DMS 273 (cell line): ENCODE results near the gene NT5DC1.

Experiments used
- DNase-seq: peaks from one replicate; lab custom pipeline; 2025; ENCODE audit not compliant: unreplicated experiment; lab: John Stamatoyannopoulos, UW

Gene NT5DC1

DNA sequence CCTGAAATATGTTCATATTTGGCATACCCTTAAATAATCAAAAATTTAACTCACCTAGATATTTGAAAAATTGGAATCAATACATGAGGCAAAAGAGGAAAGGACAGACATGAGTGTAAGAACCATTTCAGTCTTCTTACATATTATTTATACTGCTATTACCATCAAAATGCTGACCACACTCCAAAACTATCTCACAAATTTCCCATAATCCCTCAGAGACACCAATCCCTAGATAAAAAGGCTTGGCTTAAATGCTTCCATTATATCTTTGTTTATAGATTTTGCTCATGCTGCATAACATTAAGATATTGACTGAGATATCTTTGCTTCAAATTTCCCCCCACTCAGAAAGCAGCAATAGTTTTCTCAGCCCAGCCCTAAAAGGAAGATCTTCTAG is 11.7 kb upstream of the NT5DC1 start:
- no peak for DNase-seq

DNA sequence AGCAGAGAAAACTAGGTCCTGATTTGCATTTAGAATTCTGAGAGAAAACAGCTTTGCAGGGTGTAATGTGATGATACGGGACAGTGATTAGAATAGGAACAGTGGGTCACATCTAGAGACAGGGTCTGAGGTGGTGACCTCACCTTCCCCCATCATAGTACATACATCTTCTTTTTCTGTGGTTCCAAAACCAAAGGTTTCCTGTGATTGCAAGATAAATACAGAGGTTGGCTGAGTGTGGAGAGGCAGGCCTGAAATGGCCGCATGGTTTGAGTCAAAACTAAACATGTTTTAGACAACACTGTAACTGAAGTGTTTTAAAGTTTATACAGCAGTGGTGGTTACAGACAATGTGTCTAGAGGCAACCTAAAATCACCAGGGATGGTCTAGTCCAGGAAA is 10.4 kb upstream of the NT5DC1 start:
- DNase-seq = no peak

DNA sequence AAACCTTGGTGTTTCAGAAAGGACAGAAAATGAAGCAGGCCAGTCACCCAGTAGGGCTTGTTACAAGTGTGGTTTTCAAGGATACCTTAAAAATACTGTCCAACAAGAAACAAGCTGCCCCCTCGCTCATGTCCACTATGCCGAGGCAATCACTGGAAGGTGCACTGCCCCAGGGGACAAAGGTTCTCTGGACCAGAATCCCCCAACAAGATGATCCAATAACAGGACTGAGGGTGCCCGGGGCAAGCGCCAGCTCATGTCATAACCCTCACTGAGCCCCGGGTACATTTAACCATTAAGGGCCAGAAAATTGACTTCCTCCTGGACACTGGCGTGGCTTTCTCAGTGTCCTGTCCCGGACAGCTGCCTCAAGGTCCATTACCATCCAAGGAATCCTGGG is 6.6 kb upstream of the NT5DC1 start:
- DNase-seq = no peak

DNA sequence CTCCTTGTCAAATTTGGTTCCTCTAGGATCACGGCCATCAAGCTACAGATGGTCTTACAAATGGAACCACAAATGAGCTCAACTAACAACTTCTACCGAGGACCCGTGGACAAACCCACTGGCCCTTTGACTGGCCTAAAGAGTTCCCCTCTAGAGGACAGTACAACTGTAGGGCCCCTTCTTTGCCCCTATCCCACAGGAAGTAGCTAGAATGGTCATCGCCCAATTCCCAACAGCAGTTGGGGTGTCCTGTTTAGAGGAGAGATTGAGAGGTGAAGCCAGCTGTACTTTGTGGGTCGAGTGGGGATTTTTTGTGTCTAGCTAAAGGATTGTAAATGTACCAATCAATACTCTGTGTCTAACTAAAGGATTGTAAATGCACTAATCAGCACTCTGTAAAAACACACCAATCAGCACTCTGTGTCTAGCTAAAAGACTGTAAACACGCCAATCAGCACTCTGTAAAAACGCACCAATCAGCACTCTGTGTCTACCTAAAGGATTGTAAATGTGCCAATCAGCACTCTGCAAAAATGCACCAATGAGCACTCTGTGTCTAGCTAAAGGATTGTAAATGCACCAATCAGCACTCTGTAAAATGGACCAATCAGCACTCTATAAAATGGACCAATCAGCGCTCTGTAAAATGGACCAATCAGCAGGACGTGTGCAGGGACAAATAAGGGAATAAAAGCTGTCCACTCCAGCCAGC is 4.4 kb upstream of the NT5DC1 start:
- DNase-seq = peak; percentile 14

DNA sequence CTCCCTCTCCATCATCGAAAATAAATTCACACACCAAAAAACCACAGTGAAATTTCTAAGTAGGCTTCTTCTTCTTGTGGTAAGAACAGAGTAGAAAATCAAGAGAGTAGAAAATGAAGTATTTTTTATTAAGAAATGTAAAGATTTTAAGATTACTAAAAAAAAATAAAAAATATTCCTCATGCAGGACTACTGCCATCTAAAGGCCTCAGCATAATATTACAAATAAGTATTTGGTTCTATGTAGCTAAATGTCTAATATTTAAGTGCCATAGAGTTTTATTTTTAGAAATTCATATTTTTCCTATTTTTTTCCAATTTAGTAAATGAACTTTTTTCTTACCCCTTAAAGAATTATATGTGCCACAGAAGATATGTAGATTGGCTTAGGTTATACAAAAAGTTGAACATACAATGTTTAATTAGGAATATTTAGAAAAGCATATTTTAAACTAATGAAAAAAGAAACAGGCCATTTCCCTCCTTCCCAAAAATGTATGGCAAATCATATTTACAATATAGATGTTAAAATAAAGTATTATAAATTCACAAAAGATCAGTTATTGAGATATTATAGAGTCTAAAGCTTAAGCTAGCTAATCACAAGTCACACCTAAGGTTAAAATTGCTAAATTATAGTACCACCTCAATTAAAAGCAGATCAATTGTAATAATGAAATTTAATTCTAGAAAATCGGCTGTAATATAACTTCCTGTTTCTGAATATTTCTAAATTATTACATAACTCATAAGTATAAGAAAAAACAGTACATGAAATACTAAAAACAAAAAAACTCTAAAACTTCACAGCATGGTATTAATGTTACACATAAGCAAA is 3.5 kb upstream of the NT5DC1 start:
- DNase-seq = peak; percentile 30

DNA sequence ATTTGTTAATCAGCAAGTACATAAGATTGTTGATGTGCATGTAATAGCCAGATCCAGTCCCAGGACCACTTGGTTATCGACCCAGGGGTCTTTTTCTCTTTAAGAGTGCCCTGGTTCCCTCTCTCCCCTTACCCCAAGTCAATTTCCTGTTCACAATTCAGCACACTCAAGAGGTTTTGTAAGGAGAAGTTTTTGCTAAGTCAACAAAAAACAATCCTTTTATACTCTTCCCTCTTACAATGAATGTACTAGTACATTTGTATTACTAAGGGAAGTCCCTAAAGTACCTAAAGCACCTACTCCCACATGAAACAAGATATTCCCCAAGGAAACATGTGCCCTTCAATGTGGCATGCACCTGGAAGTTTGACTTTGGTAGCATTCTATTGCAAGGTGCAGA is 1.6 kb upstream of the NT5DC1 start:
- no peak for DNase-seq

DNA sequence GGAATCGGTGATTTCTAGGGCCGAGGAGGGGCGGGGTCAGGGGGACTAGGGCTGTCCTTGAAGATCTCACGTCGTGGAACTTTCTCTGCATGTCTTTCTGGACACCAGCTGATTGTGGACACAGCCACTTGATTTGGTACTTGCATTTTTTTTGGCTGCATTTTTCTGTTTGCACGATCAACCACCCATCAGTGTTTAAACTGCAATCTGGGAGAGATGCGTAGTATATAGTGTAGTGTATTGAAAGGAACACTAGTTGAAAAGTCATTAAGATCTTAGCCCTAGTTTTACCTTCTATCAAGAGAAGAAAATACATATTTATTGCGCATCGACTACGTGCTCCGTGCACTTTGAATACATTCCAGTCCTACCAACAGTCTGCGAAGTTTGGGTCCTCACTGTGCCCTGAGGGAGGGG is 657 bp downstream of the NT5DC1 start:
- peak; percentile 26 for DNase-seq

DNA sequence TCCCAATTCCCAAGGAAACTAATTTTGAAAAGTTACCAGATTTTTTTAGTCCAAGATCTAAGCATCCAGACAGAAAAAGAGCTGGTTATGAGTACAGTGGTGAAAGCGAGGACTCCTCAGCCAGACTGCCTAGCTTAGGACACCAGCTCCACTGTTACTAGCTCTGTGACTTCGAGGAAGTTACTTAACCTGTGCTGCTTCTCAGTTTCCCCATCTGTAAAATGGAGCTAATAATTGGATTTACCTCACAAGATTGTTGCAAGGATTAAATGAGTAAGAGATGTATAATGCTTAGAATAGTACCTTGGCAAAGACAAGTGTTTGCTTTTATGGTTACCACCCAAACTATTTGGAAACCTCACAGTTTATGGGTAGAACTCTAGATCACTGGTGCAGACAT is 1.1 kb downstream of the NT5DC1 start:
- peak; percentile 24 for DNase-seq

DNA sequence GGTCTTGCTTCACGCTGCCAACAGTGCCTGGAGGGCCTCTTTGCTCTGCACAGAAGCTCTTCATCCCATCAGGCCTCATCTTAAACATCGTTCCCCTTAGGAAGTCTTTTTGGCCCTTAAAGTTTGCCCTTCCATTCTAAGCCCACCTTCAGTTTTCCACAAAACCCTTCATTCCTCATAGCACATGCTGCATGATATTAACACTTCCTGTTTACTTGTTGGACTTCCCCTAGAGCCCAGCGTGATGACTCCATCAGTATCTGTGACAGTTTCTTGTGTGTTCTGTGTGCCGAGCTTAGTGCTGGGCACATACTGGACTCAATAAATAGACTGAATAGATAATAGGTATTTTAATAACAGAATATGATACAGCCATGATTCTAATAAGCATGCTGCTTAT is 2.2 kb downstream of the NT5DC1 start:
- DNase-seq = no peak

DNA sequence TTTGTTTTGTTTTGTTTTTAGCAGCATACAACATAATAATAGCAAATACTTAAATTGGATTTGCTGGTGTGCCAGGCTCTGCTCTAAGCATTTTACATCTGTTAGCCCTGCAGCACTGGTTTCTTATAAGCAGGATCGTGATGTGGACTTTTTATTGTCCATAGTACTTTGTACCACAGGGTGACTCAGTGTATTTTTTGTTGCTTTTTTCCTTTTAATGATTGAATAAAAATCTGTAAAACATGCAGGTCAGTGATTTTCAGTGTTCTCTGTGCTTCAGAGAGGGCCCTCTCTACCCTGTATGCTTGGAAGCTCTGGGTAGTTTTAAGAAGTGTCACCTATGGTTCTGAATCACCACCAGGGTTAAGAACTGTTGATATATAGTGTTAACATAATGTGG is 4.0 kb downstream of the NT5DC1 start:
- no peak for DNase-seq

DNA sequence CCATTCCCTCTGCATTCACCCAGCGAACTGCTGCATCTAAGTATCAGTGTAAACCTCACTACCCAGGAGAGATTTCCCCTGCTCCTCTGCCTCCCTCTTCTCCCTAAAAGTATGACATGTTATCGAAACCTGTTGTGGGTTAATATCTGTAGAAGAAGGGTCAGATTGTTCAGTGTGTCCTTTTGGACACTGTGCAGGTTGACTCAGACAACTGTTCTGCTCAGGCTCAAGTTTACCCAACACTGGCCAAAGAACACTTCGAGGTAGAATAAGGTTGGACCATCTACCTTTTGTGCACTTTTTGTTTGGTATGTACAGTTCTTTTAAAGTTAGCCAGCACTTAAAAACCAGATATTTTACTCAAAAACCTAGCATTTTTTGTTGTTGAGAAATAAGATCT is 4.6 kb downstream of the NT5DC1 start:
- DNase-seq = no peak

DNA sequence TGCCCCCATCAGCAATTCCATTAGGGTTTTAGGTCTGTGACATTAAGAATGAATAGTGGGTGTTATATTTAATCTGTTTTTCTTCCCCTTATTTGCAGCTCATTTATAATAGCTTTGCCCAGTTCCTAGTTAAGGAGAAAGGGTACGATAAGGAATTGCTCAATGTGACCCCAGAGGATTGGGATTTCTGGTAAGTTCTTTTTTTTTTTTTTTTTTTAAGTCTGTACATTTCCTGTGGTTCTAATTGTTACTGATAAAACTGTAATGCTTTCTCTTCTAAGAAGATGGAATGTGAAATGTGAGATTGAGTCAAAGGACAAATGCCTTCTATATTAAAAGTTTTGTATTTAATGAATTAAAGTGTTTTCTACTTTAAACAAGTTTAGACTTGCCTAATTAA is 5.5 kb downstream of the NT5DC1 start:
- DNase-seq = no peak

DNA sequence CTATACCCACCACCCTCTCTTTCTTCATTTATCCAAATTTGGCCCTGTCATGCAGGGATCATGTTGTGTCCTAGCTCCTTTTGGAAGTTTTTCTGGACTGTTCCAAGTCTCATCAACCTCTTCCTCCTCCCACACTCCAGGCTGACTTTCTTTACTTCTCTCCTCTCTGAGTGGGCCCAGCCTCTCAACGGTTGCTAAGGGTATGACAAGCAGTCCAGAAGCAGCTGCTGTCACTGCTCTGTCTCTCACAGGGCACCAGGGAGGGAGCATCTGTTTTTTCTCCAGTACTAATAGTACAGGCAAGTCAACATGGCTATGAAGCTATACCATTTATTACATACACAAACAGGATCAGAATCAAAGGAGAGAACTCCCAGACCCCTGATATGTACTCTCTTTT is 8.2 kb downstream of the NT5DC1 start:
- peak; percentile 10 for DNase-seq

DNA sequence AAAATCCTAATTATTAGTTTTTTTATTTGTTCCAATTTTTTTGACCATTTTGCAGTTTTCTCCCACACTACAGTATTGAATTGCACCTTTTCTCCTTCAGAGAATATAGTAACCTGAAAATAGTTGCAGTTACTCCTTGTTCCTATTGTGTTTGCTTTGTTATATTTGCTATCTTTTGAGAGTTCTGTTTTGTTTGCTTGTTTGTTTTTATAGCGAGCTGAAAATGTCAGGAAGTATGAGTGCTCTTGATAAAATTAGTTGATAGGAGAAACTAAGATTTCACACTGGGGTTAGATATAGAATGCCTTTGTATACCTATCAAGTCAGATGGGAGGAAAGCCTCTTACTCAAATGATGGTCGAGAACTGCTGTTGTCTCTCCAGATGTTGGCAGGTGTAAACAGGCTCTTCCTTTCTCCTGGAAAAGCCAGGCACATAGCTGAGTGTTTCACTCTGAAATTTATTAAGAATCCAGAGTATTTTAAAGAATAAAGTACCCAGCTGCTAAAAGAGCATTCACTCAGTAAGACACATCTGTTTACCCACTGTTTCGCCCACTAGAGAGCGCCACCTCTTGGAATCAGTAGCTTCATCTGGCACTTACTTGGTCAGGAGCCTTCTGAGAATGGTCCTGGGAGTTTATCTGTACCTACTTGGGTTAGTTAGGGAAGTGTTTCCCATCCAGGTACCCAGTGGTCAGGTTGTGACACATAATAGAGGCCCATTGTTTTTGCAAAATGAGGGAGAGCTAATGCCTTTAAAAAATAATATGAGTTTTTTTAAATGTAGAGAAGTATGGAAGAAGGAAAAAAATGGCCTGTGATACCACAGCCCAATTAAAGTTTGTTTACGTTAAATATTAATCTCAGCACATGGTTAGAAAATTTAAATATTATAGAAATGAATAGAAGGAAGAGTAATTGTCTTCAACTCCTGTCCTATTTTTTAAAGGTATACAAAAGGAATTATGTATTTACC is 11.2 kb downstream of the NT5DC1 start:
- DNase-seq = peak; percentile 66

DNA sequence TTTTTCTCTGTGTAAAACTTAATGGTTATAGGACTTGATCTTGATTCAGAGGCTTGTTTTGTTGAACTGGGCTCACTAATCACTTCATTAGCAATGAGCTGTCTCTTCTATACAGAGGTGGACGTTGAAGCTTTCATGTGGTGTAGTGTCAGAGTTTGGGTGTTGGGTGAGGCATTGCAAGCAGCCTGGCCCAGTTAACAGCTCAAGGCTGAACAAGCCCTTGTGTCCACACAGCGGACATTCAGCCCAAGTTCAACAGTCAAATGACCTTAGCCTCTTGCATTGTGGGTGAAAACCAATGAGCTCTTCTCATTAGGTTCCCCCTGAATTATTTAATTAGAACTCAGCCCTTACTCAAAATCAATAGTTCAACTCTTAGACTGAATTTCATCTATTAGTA is 12.7 kb downstream of the NT5DC1 start:
- no peak for DNase-seq

DNA sequence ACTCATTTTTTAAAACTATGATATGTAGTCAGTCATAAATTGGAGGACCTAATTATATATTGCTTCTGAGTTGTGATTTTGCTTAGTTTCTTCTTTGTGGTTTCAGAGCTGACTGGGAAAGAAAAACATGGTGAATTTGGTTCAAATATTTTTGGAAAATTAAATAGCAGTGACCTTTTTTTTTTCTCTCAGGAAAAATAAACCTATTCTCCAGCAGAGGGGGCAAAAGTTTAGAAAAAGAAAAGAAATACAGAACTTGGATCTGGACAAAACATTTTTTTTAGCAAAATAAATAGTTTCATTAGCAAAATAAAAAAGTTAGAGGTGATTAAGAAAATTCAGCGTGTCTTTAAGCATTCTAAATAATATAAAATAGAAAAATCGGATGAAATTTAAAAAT is 15.1 kb downstream of the NT5DC1 start:
- DNase-seq = peak; percentile 7

DNA sequence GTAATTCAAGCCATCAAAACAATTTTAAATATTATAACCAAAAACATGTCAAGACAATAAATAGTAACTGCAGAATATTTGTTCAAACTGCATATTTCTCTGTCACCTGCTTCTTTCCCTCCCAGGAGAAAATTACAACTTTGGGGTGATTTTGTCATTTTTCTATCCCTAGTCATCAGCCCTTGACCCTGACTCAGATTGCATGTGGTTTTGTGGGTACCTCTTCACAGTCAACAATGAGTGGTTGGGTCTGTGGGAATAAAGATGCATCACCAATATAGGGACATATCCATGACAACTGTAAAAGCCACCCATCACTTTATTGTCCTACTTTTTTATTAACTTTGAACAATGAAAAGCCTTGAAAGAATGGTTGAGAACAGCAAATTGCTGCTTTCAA is 18.0 kb downstream of the NT5DC1 start:
- DNase-seq = no peak

DNA sequence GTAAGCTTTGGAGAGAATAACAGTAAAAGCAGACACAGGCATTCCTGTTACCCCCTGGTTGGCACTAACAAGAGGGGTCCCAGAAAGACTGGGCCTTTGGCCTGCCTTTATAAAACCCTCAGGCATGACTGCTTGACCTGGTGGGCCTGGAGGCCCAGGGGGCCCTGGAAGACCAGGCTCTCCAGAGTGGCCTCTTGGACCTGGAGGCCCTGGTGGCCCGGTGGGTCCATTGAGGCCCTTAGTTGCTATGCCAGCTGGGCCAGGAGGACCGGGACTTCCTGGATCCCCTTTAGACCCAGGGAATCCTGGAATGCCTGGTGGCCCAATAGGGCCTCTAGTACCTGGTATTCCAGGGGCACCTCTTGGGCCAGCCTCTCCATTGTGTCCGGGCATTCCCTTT is 19.8 kb downstream of the NT5DC1 start:
- no peak for DNase-seq

DNA sequence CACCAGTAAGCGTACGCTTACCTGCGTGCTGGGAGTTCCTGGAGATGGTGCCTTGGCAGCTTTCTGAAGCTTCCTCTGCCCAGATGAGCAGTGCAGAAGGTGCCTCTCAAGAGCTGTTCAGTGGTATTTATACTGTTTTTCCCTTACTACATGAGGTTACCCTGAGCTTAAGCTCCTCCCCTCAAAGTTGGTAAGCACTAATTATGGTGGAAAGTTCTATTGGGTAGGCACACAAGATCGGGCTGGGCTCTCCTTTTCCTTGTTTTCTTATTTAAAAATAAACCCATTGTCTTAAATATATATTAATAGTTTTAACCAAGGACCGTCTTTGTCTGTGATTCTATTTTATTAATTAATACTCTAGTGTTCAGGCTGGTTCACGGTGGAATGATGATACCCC is 25.4 kb downstream of the NT5DC1 start, which contains the start of gene COL10A1:
Gene COL10A1 (minus strand): TSS at position 101 of the 400 bp plus-strand sequence. CDS start 640 bp downstream, outside the sequence.
- DNase-seq = no peak

DNA sequence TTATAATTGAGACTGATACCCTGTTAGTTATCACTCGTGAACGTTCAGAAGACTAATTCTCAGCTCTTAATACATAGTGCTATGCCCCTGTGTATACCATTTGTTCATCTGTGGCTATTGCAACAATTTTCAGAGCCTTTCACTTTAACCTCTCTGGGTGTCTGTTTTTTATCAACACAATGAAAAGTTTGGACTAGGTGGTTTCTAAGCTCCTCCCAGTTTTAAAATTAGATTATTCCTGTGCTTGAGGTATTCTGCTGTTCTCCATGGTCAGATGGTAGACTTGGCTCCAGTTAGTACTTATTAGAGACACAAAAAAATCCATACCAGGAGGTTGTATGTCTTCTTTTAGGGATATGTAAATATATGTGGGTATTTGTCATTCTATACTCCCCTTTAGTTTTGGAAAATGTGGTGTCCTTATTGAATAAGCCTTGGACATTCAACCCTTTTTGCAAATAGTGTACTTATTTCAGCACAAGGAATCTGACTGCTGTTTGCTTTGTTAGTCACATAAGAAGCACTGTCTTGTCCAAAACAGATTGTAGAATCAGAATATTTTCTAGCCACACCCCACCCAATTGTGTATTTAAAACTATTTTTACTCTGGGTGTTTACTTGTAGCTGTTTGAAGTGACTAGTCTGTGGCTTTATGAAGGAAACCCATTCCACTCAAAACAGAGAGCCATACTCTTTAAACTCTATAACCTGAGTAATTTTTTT is 27.3 kb downstream of the NT5DC1 start:
- no peak for DNase-seq

DNA sequence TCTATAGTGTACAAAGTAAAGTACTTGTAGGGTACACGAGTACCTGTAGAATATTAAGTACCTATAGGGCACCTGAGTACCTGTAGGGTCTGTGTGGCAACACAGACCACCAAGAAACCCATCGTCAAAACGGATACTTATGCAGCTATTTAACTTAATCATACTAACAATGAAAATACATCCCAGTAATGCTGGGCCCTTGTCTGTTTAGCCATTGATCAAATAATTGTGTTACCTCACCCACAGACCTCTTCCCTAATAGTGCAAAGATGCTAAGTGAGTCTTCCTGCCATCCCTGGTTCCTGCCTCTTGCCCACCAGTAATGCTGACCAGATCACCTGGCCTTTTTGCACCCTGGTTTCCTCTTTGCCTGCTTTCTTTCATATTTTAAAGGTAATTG is 32.8 kb downstream of the NT5DC1 start:
- DNase-seq = no peak
